ENCODE results near the gene EXOC5.

DNA sequence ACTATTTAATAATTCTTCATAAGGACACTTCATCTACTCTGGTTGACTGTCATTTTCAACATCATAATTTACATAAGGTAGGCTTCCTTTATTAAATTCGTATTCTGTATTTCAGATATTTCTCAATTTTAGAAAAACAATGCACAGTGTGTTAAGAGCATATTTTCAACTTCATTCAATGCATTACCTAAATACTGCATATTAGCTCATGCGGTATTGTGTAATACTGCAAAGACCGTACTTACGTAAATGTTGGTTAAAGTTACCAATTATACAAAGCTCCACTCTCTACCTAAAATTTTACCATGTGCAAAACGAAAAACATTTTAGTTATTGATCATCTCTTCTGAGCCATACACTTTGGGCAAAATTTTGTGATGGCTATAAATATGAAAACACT, 62.8 kb downstream of the EXOC5 start:
- TF ChIP-seq, protein P1, sequence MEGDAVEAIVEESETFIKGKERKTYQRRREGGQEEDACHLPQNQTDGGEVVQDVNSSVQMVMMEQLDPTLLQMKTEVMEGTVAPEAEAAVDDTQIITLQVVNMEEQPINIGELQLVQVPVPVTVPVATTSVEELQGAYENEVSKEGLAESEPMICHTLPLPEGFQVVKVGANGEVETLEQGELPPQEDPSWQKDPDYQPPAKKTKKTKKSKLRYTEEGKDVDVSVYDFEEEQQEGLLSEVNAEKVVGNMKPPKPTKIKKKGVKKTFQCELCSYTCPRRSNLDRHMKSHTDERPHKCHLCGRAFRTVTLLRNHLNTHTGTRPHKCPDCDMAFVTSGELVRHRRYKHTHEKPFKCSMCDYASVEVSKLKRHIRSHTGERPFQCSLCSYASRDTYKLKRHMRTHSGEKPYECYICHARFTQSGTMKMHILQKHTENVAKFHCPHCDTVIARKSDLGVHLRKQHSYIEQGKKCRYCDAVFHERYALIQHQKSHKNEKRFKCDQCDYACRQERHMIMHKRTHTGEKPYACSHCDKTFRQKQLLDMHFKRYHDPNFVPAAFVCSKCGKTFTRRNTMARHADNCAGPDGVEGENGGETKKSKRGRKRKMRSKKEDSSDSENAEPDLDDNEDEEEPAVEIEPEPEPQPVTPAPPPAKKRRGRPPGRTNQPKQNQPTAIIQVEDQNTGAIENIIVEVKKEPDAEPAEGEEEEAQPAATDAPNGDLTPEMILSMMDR (IDR thresholded peaks at IDR 0.05) = no peak
- TF ChIP-seq EZH2 (IDR thresholded peaks at IDR 0.05) = no peak

Data from neural progenitor cell (in vitro differentiated cells).